Activated naive CD4-positive, alpha-beta T cell (primary cell): Measurements from ENCODE around the gene SMIM36.
A peak's percentile ranks its signal among the peaks of the same experiment; 100 is the strongest.
"Not testable (repeated sequence)": the region's sequence is repeated elsewhere in the genome, so short reads cannot be mapped to it uniquely, and the experiment has no call there.

Source experiments
- DNase-seq, 4 experiments: peaks; one replicate each; lab custom pipeline; 2025; lab: John Stamatoyannopoulos, UW

Gene SMIM36

DNA sequence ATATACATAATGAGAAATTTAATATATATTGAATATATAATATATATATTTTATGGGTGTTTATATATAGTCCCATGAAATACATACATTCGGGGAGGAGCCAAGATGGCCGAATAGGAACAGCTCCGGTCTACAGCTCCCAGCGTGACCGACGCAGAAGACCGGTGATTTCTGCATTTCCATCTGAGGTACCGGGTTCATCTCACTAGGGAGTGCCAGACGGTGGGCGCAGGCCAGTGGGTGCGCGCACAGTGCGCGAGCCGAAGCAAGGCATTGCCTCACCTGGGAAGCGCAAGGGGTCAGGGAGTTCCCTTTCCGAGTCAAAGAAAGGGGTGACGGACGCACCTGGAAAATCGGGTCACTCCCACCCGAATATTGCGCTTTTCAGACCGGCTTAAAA lies 9.6 kb downstream of the SMIM36 start:
- DNase-seq = not testable (repeated sequence)

DNA sequence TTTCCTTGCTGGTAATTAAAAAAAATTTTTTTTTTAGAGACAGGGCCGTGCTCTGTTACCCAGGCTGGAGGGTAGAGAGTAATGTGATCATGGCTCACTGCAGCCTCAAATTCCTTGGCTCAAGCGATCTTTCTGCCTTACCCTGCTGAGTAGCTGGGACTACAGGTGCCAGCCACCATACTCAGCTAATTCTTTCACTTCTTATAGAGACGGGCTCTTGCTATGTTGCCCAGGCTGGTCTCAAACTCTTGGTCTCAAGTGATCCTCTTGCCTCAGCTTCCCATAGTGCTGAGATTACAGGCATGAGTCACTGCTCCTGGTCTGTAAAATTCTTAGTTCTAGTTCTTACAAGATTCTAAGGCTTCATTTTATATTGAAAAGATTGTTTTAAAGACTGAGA lies 11.1 kb downstream of the SMIM36 start:
- no peak for DNase-seq

DNA sequence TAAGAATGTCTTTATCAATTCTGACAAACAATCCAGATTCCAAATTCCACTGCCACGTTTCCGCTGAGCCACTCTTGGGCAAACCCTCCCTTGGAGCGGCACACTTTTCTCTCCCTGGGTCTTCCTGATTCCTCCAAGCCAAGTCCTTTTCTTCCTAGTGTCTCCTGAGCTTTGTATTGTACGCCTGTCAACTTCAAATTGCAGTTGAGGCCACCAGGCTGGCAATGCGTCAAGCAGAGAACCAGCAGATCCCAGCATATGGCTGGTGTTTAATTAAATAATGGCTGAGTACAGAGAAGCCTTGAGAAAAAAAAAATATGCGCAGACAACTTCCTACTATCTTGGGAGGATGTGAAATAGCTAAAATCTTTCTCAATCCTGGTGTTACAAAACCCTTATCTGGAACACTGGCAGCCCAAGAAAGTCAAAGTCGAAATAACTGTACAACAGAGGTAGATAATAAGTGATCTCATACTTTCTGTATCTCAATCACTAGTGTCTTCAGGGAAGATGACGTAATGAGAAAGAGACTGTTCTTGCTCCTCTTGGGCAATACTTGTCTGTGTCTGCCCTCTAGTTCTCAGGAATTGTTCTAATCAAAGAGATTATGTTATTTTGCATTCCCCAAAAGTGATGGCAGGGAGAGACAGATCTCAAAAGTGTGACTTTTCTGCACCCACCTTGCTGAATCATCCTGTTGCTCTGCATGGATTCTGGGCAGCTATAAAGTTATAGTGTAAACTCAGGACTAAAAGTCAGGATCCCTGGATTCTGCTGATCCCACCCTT lies 15.0 kb downstream of the SMIM36 start:
- DNase-seq = no peak

DNA sequence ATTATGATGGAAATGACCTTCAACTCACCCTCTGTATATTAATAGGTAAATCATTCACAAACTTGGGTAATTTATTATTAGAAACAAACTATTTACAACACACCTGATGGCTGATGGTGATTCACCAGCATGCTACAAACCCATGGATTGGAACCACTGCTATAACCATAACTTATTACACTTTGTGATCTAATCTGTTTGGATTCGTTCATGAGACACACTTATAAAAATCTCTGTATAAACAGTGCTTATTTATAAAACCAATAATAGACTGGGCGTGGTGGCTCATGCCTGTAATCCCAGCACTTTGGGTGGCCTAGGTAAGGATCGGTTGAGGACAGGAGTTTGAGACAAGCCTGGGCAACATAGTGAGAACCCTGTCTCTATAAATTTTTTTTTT lies 16.0 kb downstream of the SMIM36 start:
- no peak for DNase-seq

DNA sequence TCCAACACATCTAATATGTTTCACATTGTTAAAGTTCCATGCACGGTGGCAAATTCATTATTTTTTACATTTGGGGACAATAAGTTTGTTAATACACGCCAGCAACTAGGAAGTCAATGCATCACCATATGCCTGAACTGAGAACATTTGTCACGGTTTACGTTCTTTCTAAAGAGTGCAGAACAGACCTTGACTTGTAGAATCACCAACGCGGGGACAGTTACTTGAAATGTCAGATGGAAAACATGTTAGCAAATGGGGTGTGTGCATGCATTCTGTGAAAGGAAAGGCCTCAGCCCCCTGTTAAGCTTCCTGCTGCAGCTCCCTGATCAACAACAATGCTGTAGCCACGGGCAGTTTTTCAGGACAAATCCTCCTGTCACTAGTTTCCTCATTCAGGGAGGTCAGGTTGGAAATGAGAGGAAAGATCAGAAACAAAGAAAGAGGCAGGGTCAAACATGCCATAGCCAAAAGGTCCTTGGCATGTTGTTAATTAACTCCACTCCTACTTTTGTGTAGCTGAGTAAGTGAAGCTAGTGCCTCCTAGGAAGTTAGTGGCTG lies 18.4 kb downstream of the SMIM36 start:
- DNase-seq = no peak

DNA sequence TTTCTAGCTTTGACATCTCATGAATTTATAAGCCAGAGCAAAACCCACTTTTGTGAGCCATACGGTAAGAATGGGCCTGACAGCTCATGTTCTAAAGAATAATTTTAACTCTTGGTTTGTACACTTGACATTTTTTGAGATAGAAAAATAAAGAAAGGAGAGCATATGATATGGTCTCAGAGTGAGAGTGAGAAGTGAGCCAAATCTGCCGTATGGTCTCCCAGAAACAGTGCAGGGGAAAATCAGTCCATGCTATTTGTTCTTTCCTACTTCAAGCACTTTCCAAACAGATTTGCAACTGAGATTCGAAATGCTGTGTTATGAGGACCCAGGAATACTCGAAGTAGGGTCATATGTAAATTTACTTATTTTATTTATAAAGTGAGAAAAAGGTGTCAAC lies 20.9 kb downstream of the SMIM36 start:
- no peak for DNase-seq

DNA sequence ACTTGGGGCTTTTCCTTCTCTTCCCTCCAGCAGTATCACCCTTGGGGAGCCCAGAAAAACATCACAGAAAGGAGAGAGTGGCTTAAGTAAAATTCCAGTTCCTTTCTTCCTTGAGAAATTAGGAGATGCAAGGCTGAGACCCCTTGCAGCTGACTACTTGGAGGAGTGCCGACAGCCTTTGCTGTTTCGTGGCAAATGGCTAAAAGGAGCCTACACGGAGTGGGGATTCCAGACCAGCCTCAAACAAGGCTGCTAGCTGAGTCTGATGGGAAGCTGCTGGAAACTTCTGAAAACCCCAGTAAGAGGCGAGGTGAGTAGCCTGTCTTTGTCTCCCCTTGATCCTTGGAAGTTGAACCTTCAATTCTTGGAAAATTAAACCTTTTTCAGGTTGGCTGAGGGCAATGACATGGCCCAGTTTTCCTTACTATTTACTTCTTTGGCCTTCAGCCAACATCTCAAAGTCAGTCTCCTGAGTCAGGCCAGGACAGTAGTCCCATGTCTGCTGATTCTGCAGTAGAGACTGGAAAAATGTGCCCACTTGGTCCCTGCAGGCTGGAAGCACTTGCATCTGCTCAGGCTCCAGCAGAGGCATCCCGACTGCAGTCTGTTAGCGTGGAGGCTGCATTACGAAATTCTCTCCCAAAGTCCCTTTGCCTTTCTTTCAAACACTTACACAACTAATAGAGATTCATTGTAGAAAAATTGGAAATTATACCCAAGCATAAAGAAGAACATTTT lies 23.4 kb downstream of the SMIM36 start:
- DNase-seq = no peak

DNA sequence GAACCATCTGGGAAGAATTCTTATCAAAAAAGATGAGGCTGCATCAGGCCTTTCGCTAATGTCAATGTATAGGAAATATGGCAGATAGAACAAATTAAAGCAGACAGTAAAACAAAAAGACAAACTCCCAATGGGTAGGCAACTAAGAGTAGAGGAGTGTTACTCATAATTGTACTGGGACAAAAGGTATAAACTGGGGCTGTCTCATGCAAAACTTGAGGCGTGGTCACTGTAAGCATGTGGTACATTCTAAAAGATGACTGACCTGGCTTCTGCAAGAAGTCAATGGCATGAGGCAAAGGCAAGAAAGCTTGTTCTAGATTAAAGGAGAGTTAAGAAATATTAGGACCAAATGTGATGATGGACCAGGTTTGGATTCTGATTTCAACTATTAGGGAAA lies 26.7 kb downstream of the SMIM36 start:
- no peak for DNase-seq

DNA sequence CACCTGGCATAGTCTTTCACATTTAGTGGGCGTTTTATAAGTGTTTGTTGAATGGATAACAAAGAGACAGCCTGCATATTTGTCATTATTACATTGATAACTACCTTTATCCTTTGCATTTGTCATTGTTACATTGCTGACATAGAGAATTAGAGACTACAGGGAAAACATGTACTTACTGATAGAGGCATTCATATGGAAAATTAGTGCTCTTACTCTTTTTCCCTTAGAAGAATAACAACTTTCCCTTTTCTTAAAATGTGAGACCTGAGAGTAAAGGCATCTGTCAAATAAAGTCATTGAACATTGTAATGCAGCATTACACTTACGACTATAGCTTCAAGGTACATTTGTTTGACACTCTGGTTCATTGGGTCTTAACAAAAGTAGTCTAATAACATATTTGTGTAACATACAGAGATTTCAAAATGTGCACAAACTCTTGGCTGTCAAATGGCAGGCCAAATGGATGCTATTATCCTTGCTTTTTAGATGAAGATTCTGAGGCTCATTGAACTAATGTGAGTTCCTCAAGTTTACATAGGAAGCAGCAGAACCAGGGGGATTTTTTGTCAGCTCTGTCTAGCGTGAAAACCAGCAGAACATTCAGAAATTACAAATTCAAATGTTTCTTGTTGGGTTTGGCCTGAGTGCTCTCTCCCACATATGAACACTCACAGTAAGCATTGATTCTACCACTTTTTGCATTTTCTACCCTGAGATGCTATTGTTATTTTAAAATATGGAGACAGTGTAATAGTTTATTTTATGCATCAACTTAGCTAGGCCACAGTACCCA lies 28.5 kb downstream of the SMIM36 start:
- no peak for DNase-seq

DNA sequence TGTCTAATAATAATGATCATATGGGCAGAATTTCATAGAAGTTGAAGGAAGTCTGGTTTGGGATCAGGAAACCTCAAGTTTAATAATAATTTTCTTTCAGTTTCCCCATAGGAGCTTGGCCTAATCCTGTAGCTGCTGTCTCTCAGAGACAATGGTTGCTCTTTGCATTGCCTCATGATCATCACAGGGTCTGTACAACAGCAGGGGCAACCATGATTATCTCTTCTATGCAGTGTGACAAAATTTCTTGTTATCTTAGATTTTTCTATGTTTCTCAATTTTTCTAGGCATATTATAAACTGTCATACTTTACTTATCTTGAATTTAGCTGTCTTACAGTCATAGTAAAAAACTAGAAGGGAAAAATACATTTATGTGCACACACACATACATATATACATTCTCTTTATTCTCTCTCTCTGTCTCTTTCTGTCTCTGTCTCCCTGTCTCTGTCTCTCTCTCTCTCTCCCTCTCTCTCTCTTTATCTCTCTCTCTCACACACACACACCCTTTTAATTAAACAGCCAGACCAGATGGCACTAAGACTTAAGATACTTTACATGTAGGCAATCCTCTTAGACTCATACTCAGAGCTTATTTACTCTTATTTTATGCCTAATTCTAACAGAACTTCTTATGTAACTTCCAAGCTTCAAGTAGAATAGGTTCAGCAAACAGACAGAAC lies 30.5 kb downstream of the SMIM36 start:
- no peak for DNase-seq

DNA sequence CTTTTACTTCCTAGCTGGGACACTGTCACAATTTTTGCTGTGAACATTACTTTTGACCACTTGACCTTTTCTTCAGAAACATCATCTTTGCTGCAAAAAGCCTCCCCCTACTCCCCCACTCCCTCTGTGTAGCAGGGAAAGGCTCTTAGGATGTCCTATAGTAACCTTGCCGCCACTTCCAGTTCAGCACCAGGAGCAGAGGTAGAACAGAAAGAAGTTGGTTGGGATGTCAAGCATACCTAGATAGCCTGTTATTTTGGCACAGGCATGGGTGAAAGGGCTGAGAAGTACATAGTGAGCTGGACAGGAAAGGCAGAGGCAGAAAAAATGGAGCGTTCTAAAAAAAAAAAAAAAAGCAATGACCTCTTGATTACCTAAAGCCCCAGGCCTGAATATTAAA lies 31.3 kb downstream of the SMIM36 start:
- no peak for DNase-seq

DNA sequence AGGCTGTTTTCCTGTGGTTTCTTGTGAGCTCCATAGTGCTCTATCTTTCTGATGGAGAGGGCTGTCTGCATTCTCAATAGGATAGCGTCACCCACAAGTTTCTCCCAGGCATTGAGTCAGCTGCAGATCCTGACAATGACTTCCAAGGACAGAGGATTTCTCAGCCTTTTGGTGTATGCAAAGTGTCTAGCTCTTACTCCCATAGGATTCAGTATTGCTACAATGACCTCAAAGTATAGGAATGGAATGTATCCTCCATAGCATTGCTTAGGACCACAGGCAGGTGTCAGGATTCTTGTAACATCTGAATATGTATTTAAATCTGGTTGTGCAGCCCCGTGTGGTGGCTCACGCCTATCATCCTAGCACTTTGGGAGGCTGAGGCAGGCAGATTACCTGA lies 32.3 kb downstream of the SMIM36 start:
- no peak for DNase-seq

DNA sequence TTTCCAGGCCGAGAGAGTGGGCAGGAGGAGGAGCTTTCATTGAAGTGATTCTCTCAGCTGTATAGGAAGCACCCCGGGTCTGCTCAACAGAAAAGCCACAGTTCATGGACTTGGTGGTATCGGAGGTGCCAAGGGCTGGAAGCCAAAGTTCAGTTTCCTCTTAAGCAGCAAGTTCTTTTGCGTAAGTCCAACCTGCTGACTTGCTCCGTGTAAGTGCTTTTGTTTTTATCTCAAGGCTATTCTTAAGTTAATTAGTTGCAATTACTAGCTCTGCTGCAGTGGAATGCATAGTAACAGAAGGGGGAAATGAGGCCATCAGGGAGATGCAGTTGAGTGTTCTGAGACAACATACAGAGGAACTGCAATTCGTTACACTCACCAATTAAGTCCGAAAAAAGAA lies 44.6 kb downstream of the SMIM36 start:
- no peak for DNase-seq

DNA sequence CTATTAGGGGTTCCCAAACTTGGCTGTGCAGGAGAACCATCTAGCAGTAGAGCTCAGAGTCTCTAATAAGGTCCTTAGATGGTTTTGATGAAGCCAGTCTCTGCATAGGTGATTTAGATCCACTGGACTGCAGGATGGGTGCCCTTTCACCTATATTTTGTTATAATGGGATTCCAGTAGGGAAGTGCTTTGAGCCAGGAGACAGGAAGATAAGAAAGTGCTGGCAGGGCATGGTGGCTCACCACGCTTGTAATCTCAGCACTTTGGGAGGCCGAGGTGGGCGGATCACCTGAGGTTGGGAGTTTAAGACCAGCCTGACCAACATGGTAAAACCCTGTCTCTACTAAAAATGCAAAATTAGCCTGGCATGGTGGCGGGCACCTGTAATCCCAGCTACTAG lies 45.5 kb downstream of the SMIM36 start:
- not testable (repeated sequence) for DNase-seq

DNA sequence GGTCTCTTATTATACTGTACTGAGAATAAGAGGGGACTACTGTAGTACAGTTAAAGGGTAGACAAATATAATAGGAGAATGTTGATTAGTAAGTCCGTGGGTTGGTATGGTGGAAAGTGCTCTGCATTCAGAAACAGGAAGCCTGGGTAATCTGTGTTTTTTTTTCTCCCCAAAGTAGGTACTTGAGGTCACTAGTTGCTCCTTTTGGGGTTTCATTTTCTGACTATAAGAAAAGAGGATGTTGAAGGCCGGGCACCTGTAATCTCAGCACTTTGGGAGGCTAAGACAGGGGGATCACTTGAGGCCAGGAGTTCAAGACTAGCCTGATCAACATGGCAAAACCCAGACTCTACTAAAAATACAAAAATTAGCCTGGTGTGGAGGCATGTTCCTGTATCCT lies 47.7 kb downstream of the SMIM36 start:
- no peak for DNase-seq

DNA sequence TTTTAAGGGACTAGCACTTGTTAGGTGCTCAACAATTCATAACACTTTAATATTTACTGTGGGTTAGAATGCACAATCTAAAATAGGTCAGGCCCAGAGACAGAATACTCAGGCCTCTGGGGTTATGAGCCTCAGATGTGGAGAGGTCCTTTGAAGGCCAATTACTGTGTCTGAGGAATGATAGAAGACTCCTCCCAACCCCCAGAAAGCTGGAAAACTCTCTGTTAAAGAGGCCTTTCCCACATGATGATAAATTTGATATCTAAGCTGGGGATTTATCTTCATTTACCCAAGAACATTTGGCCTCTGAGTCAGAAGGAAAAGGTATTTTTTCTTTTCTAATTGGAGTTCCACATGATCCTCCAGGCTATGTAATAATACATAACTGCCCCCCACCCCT lies 48.5 kb downstream of the SMIM36 start:
- no peak for DNase-seq

DNA sequence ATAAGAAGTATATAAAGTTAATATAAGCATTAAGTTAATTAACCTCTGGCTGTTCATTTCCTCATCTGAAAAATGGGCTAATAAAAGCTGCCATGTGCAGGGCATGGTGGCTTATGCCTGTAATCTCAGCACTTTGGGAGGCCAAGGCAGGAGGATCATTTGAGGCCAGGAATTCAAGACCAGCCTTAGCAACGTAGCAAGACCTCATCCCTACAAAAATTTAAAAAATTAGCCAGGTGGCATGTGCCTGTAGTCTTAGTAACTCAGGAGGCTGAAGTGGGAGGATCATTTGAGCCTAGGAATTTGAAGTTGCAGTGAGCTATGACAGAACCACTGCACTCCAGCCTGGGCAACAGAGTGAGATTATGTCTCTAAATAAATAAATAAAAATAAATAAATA lies 49.0 kb downstream of the SMIM36 start:
- no peak for DNase-seq

DNA sequence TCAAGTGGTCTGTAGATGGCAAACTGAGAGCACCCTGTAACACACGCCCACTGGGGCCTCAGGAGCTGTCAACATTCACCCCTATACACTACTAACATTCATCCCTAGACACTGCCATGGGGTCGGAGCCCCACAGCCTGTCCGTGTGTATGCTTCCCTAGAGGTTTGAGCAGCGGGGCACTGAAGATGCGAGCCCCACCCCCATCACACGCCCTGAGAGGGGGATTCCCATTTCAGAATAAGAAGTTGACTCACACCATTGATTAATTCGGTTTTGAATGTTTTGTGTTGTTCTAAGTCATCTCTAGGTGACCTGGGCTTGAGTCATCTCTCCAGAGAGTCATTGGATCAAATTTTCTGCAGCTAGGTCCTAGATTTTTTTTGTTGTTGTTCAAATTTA lies 52.3 kb downstream of the SMIM36 start:
- DNase-seq = peak in 2 of 4 experiments; percentile 2 to 5

DNA sequence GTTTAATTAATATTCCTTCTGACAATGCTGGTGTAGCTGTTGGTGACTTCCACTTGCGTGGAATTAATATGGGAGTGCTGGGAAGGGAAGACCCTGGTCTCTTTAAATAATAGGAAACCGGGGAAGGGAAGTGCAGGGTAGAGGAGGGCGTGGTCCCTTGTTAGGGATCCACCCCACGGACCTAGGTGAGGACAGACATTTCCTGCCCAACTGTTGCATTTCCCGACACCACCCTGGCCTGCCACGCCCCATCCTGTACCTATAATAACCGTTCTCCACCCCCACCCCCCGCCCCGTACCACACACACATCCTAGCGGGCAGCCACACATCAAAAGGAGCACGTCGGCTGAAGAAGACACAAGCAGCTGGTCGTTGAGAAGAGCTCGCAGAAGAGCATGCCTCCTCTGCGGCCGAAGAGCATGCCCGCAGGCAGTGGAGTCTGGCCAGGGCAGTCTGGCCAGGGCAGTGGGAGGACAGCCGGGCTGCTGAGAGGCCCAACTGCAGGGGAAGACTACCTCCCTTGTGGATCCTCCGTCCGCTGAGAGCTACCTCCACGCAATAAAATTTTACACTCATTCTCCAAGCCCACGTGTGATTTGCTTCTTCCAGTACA lies 52.9 kb downstream of the SMIM36 start:
- no peak for DNase-seq

DNA sequence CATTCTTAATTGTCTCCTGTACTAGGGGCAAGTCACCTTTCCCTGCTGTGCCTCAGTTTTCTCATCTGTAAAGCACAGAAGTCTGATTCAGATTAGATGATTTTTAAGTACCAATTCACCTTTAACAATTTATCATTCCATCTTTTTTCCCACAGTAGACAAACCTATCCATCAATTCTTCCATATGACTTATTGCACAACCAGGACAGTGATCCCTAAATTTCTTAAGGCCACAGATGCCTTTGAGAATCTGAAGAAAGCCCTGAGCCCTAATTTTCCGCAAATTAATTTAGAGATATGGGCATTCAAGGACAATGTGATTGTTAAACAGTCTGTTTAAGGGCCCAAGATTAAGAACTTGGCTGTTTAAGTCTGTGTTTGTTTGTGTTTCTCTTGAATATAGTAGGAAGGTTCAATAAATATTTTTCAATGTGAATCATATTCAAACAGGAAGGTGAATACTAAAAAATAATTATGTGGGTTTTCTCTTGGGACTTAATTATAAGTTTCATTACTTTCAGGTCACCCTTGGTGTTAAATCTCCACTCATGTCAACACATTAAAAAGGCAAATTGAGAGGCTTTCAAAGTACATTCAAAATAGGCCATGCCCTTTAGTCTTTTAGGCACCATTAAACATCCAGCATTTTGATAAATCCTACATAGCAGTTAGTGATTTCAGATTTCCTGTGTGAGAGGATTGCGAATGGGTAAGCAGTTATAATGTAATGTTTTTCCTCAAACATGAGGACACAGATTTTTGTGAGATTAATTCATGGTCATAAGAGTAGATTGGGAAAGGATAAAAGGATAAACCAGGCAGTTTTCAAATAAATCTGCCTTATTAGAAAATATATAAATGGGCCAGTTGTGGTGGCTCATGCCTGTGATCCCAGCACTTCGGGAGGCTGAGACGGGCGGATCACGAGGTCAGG lies 54.7 kb downstream of the SMIM36 start:
- no peak for DNase-seq
